Rectal smooth muscle tissue (tissue), 1 donor: ENCODE data around the gene HEXA.

Source experiments
- H3K27ac ChIP-seq: one replicate; pipeline ENCODE4 v1.7.0; 2013; ENCODE audit warnings: low read depth, low read length, inconsistent platforms
- H3K27me3 ChIP-seq: one replicate; pipeline ENCODE4 v1.7.0; 2013; ENCODE audit warnings: low read length; ENCODE audit not compliant: control insufficient read depth, insufficient read depth
- H3K36me3 ChIP-seq: one replicate; pipeline ENCODE4 v1.7.0; 2013; ENCODE audit warnings: low read length; ENCODE audit not compliant: control insufficient read depth, insufficient read depth
- H3K4me1 ChIP-seq: one replicate; pipeline ENCODE4 v1.7.0; 2013; ENCODE audit warnings: low read length; ENCODE audit not compliant: control insufficient read depth, insufficient read depth
- H3K4me3 ChIP-seq: one replicate; pipeline ENCODE4 v1.7.0; 2013; ENCODE audit warnings: low read length
- H3K9ac ChIP-seq: one replicate; pipeline ENCODE4 v1.7.0; 2013; ENCODE audit warnings: low read length

HEXA gene

GRCh38 chr15:72313448-72313840 lies 62.4 kb downstream of the HEXA start:
- Histone ChIP-seq H3K4me1 (no peaks in the 10 kb centered on the region), H3K4me3 (no peak overlapping the region), H3K27me3 (no peaks in the 10 kb centered on the region), H3K27ac (no peak overlapping the region), H3K9ac (no peak overlapping the region), H3K36me3 (no peaks in the 10 kb centered on the region)

- no peak overlapping the region for H3K27ac ChIP-seq
- H3K27me3 ChIP-seq = no peaks in the 10 kb centered on the region
- H3K36me3 ChIP-seq = no peaks in the 10 kb centered on the region
- H3K4me3 ChIP-seq = no peak overlapping the region
- no peak overlapping the region for H3K9ac ChIP-seq
- H3K4me1 ChIP-seq = no peaks in the 10 kb centered on the region
Observed at GRCh38 chr15:72312605-72313447, 63.0 kb downstream of the HEXA start.

- Histone ChIP-seq H3K9ac (no peak overlapping the region), H3K4me1 (no peaks in the 10 kb centered on the region), H3K27me3 (no peaks in the 10 kb centered on the region), H3K36me3 (no peaks in the 10 kb centered on the region), H3K4me3 (no peak overlapping the region), H3K27ac (no peak overlapping the region)
Observed at GRCh38 chr15:72307026-72307425, 68.8 kb downstream of the HEXA start.

GRCh38 chr15:72306211-72306785 lies 69.5 kb downstream of the HEXA start:
- Histone ChIP-seq H3K27me3 (no peaks in the 10 kb centered on the region), H3K36me3 (no peaks in the 10 kb centered on the region), H3K4me1 (no peaks in the 10 kb centered on the region), H3K27ac (no peak overlapping the region), H3K9ac (no peak overlapping the region), H3K4me3 (no peak overlapping the region)

GRCh38 chr15:72304596-72304995 lies 71.2 kb downstream of the HEXA start:
- Histone ChIP-seq H3K36me3 (no peaks in the 10 kb centered on the region), H3K27ac (no peak overlapping the region)

GRCh38 chr15:72302955-72303354 lies 72.9 kb downstream of the HEXA start:
- H3K4me3 ChIP-seq = no peak overlapping the region
- H3K27me3 ChIP-seq = no peaks in the 10 kb centered on the region
- H3K9ac ChIP-seq = no peak overlapping the region
- H3K36me3 ChIP-seq = no peaks in the 10 kb centered on the region
- no peak overlapping the region for H3K27ac ChIP-seq
- H3K4me1 ChIP-seq = no peaks in the 10 kb centered on the region

More at GRCh38 chr15:72304596-72304995, 71.2 kb downstream of the HEXA start:
- Histone ChIP-seq H3K4me3 (no peak overlapping the region), H3K4me1 (no peaks in the 10 kb centered on the region), H3K9ac (no peak overlapping the region), H3K27me3 (no peaks in the 10 kb centered on the region)
